GM12878 (cell line): ENCODE results near the gene FNDC3A. TPM values are rescaled to one million over a fixed set of nuclear protein-coding genes. Genes with fewer than 3 reads are reported as not detected.

Experiments used
- ATAC-seq: fragments of 200-7000 bp; cut with Tn5 transposase; 3 replicates; pipeline ENCODE4 v1.9.1; 2020; ENCODE audit warnings: mild to moderate bottlenecking, moderate library complexity
- BruUV-seq: library from RNA; stranded (reverse); fragments of 400-500 nt; replicated peaks from 2 replicates; lab custom pipeline; 2021; lab: Mats Ljungman, UMichigan
- CTCF ChIA-PET: fragments of 300-600 bp; sonication (Branson Sonifier 250); formaldehyde crosslinking; extraction: SDS; loops from one replicate; lab custom pipeline; 2021; ENCODE audit warnings: inconsistent platforms; lab: Yijun Ruan, JAX
- POLR2A ChIA-PET: fragments of 350-600 bp; formaldehyde crosslinking; extraction: SDS; loops from one replicate; lab custom pipeline; 2021; ENCODE audit warnings: inconsistent platforms; lab: Charles Lee
- RAD21 ChIA-PET: fragments of 300-600 bp; sonication (Branson Sonifier 250); formaldehyde crosslinking; loops from one replicate; lab custom pipeline; 2023; ENCODE audit warnings: antibody characterized with exemption; ENCODE audit not compliant: unreplicated experiment; lab: Charles Lee
- SMC1A ChIA-PET: fragments of 300-600 bp; sonication (Branson Sonifier 250); formaldehyde crosslinking; loops from one replicate; lab custom pipeline; 2023; ENCODE audit not compliant: unreplicated experiment, uncharacterized antibody; lab: Charles Lee
- DNase-seq: peaks from one replicate; pipeline ENCODE4 v3.0.0-alpha.2; 2011; ENCODE audit warnings: low read depth, low spot score
- FAIRE-seq: peaks from 3 replicates; lab custom pipeline; 2011; peaks lifted over from hg19 to GRCh38; lab: Jason Lieb, UNC
- H2AFZ ChIP-seq: 2 replicates; pipeline ENCODE4 v1.6.0; 2011; ENCODE audit warnings: low read depth, low read length, control low read depth; ENCODE audit not compliant: control insufficient read depth
- H3K27ac ChIP-seq: 2 replicates; pipeline ENCODE4 v1.5.1; 2011; ENCODE audit warnings: control low read depth; ENCODE audit not compliant: control insufficient read depth, insufficient read depth
- H3K27me3 ChIP-seq, 2 experiments: replicated peaks in 1 of 2; 2 replicates each; pipeline versions ENCODE4 v1.6.0 to v1.6.1; 2011; ENCODE audit warnings: low read length in 1 of 2; ENCODE audit not compliant: control insufficient read depth in 2 of 2, insufficient read depth in 2 of 2
- H3K36me3 ChIP-seq, 2 experiments: 2 replicates each; pipeline ENCODE4 v1.5.1; 2011; ENCODE audit warnings: low read length in 1 of 2; ENCODE audit not compliant: control insufficient read depth in 2 of 2, insufficient read depth in 2 of 2
- H3K4me1 ChIP-seq: 2 replicates; pipeline ENCODE4 v1.6.1; 2011; ENCODE audit warnings: mild to moderate bottlenecking, low read length, moderate library complexity, mixed read lengths; ENCODE audit not compliant: control insufficient read depth, insufficient read depth
- H3K4me2 ChIP-seq: 2 replicates; pipeline ENCODE4 v1.6.0; 2011; ENCODE audit warnings: control low read depth; ENCODE audit not compliant: control insufficient read depth, insufficient read depth
- H3K4me3 ChIP-seq: fragments of 200-600 bp; sonication (generic); 2 replicates; pipeline ENCODE4 v1.5.1; 2016
- H3K79me2 ChIP-seq: 2 replicates; pipeline ENCODE4 v1.6.0; 2011; ENCODE audit warnings: low read length; ENCODE audit not compliant: control insufficient read depth, insufficient read depth
- H3K9ac ChIP-seq: 2 replicates; pipeline ENCODE4 v1.8.0; 2011; ENCODE audit warnings: low read length, control low read depth, mixed read lengths; ENCODE audit not compliant: control insufficient read depth, insufficient read depth
- H3K9me3 ChIP-seq: replicated peaks from 3 replicates; pipeline ENCODE4 v1.5.1; 2011; ENCODE audit warnings: mild to moderate bottlenecking, low read length; ENCODE audit not compliant: control insufficient read depth, insufficient read depth
- H4K20me1 ChIP-seq: 2 replicates; pipeline ENCODE4 v1.6.0; 2011; ENCODE audit not compliant: control insufficient read depth, insufficient read depth
- CREB1 ChIP-seq: IDR thresholded peaks from 2 replicates; pipeline ENCODE4 v1.6.1; 2012; ENCODE audit warnings: low read depth, mild to moderate bottlenecking, inconsistent platforms
- DPF2 ChIP-seq: fragments of 450-650 bp; IDR thresholded peaks from 2 replicates; pipeline ENCODE4 v1.6.1; 2017; ENCODE audit warnings: mild to moderate bottlenecking
- E4F1 ChIP-seq: fragments of 450-650 bp; IDR thresholded peaks from 2 replicates; pipeline ENCODE4 v1.6.1; 2018; ENCODE audit warnings: borderline replicate concordance, mild to moderate bottlenecking; ENCODE audit not compliant: partially characterized antibody
- FOS ChIP-seq: IDR thresholded peaks from 3 replicates; pipeline ENCODE4 v1.6.1; 2011; ENCODE audit warnings: borderline replicate concordance; ENCODE audit not compliant: insufficient read length; ENCODE audit errors: extremely low read depth
- JUNB ChIP-seq: IDR thresholded peaks from 2 replicates; pipeline ENCODE4 v1.6.1; 2016; ENCODE audit warnings: antibody characterized with exemption, mild to moderate bottlenecking
- MTA2 ChIP-seq: fragments of 450-650 bp; IDR thresholded peaks from 2 replicates; pipeline ENCODE4 v1.6.1; 2016; ENCODE audit warnings: low read depth, mild to moderate bottlenecking, moderate library complexity
- MXI1 ChIP-seq: fragments of 150-350 bp; IDR thresholded peaks from 2 replicates; pipeline ENCODE4 v1.6.1; 2011; ENCODE audit warnings: low read depth, mild to moderate bottlenecking, inconsistent platforms, low read length, improper control_type of control experiment
- NFIC ChIP-seq: IDR thresholded peaks from 2 replicates; pipeline ENCODE4 v1.6.1; 2012; ENCODE audit warnings: low read depth, mild to moderate bottlenecking, inconsistent platforms, low read length, moderate library complexity
- NR2C1 ChIP-seq: fragments of 450-650 bp; IDR thresholded peaks from 2 replicates; pipeline ENCODE4 v1.6.1; 2017; ENCODE audit warnings: antibody characterized with exemption, mild to moderate bottlenecking, moderate library complexity
- POLR2A ChIP-seq: IDR thresholded peaks from 2 replicates; pipeline ENCODE4 v1.6.1; 2011; ENCODE audit warnings: low read depth, mild to moderate bottlenecking, low read length
- RBBP5 ChIP-seq: fragments of 200-600 bp; sonication (generic); conservative IDR thresholded peaks from 2 replicates; pipeline ENCODE4 v1.6.1; 2016
- STAT3 ChIP-seq: IDR thresholded peaks from 2 replicates; pipeline ENCODE4 v1.6.1; 2011; ENCODE audit warnings: low read depth, low read length, improper control_type of control experiment
- TARDBP ChIP-seq: IDR thresholded peaks from 2 replicates; pipeline ENCODE4 v1.6.1; 2016; ENCODE audit warnings: borderline replicate concordance
- TCF3 ChIP-seq: IDR thresholded peaks from 2 replicates; pipeline ENCODE4 v1.6.1; 2012; ENCODE audit warnings: low read depth, mild to moderate bottlenecking, low read length, borderline replicate concordance; ENCODE audit not compliant: insufficient read depth
- YBX1 ChIP-seq: fragments of 450-650 bp; IDR thresholded peaks from 2 replicates; pipeline ENCODE4 v1.6.1; 2016; ENCODE audit warnings: antibody characterized with exemption
- ZNF207 ChIP-seq: fragments of 450-650 bp; IDR thresholded peaks from 2 replicates; pipeline ENCODE4 v1.6.1; 2014; ENCODE audit warnings: antibody characterized with exemption, mild to moderate bottlenecking, borderline replicate concordance
- ZNF24 ChIP-seq: fragments of 450-650 bp; IDR thresholded peaks from 2 replicates; pipeline ENCODE4 v1.6.1; 2017; ENCODE audit warnings: antibody characterized with exemption, mild to moderate bottlenecking
- ZNF622 ChIP-seq: fragments of 450-650 bp; IDR thresholded peaks from 2 replicates; pipeline ENCODE4 v1.6.1; 2017; ENCODE audit warnings: mild to moderate bottlenecking, inconsistent platforms
- WGBS: methylation state at CpG from one replicate; pipeline ENCODE4 v1.1.6; 2016; ENCODE audit warnings: low lambda C conversion rate; ENCODE audit not compliant: insufficient replicate concordance, insufficient coverage; ENCODE audit errors: missing lambda C conversion rate; 5-methylcytosine and 5-hydroxymethylcytosine counted together
- in situ Hi-C: fragments of 300-500 bp; cut with MboI; formaldehyde crosslinking; loops from 9 replicates; pipeline ENCODE4 v1.14.3; 2018; ENCODE audit warnings: mixed read lengths
- intact Hi-C: fragments of 100-400 bp; cut with micrococcal nuclease; formaldehyde crosslinking; loops from one replicate; pipeline ENCODE4 v1.14.2; 2022; ENCODE audit not compliant: unreplicated experiment
- polyA plus RNA-seq, 11 experiments: library from polyadenylated mRNA; depleted of rRNA in 4 of 11; unstranded in 6 of 11; stranded (reverse) in 5 of 11; fragments of >200 nt; fragmentation: Nextera tagmentation in 4 of 11; fragmentation: Illumina TruSeq in 1 of 11; extraction: Ambion mirVana in 4 of 11; extraction: Trizol in 1 of 11; gene quantifications; 1 replicate in 1 of 11; 2 replicates in 10 of 11; pipeline versions ENCODE4 v1.2.1 to v1.2.3, GENCODE V29; 2011 to 2016; ENCODE audit warnings: inconsistent platforms in 2 of 11, missing spikeins in 2 of 11, low read depth in 1 of 11
- total RNA-seq, 4 experiments: library from RNA; depleted of rRNA in 3 of 4; stranded (reverse); fragments of >200 nt in 3 of 4; fragmentation: Illumina TruSeq in 1 of 4; extraction: Trizol in 1 of 4; gene quantifications; 2 replicates each; pipeline versions ENCODE4 v1.2.1 to v1.2.3, GENCODE V29; 2013 to 2021
- TF ChIP-seq, protein P1 (sequence below): fragments of 450-650 bp; IDR thresholded peaks from 2 replicates; pipeline ENCODE4 v1.6.1; 2017; ENCODE audit warnings: mild to moderate bottlenecking
- TF ChIP-seq, protein P2 (sequence below): IDR thresholded peaks from 2 replicates; pipeline ENCODE4 v1.6.1; 2011; ENCODE audit warnings: low read depth, mild to moderate bottlenecking, low read length, moderate library complexity, borderline replicate concordance; ENCODE audit errors: extremely low read depth

Gene FNDC3A
- total and polyA plus RNA-seq, 10 of the 15 experiments (the other 5 are each of a cell fraction or from before 2014, with no cell fraction given) = 6.3 to 46.4 (median 22.8) TPM

GRCh38 chr13:49190901-49191300 is 215.2 kb downstream of the FNDC3A start:
- no TSS peak for BruUV-seq
- no peak for FAIRE-seq
- 93% methylated on average over 2 of the region's 2 CpGs for WGBS
- Histone ChIP-seq H2AFZ (no peak overlapping the region), H3K4me3 (no peak overlapping the region), H3K4me1 (no peaks in the 10 kb centered on the region), H3K27ac (no peak overlapping the region), H3K4me2 (no peak overlapping the region), H3K36me3 (peaks cover 1 to 19% of the 10 kb centered on the region in 2 experiments; a peak in 2 of 4 replicates), H3K9me3 (no peaks in the 10 kb centered on the region), H4K20me1 (no peaks in the 10 kb centered on the region), H3K9ac (no peak overlapping the region), H3K27me3 (no peaks in the 10 kb centered on the region), H3K79me2 (no peaks in the 10 kb centered on the region)
- CTCF ChIA-PET = no interaction called here
- no peak for TF ChIP-seq ZNF622
- no peak for TF ChIP-seq NR2C1
- TF ChIP-seq FOS = no peak
- no peak for TF ChIP-seq DPF2
- no peak for TF ChIP-seq TARDBP
- TF ChIP-seq, protein P1, sequence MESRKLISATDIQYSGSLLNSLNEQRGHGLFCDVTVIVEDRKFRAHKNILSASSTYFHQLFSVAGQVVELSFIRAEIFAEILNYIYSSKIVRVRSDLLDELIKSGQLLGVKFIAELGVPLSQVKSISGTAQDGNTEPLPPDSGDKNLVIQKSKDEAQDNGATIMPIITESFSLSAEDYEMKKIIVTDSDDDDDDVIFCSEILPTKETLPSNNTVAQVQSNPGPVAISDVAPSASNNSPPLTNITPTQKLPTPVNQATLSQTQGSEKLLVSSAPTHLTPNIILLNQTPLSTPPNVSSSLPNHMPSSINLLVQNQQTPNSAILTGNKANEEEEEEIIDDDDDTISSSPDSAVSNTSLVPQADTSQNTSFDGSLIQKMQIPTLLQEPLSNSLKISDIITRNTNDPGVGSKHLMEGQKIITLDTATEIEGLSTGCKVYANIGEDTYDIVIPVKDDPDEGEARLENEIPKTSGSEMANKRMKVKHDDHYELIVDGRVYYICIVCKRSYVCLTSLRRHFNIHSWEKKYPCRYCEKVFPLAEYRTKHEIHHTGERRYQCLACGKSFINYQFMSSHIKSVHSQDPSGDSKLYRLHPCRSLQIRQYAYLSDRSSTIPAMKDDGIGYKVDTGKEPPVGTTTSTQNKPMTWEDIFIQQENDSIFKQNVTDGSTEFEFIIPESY = no peak
- no peak for TF ChIP-seq YBX1
- TF ChIP-seq TCF3 = no peak
- no peak for TF ChIP-seq MXI1
- TF ChIP-seq CREB1 = no peak
- no peak for TF ChIP-seq POLR2A
- TF ChIP-seq E4F1 = no peak
- no peak for TF ChIP-seq JUNB
- TF ChIP-seq NFIC = no peak
- no peak for TF ChIP-seq ZNF24
- no peak for TF ChIP-seq STAT3
- TF ChIP-seq, protein P2, sequence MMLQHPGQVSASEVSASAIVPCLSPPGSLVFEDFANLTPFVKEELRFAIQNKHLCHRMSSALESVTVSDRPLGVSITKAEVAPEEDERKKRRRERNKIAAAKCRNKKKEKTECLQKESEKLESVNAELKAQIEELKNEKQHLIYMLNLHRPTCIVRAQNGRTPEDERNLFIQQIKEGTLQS = no peak
- TF ChIP-seq ZNF207 = no peak
- TF ChIP-seq MTA2 = no peak
- TF ChIP-seq RBBP5 = no peak
- intact Hi-C loops (no loop called here), in situ Hi-C loops (no loop called here)
- ATAC-seq = no peak
- RAD21 ChIA-PET = no interaction called here
- DNase-seq = no peak
- SMC1A ChIA-PET = interaction anchor here (1.0 to 1.7 kb wide), 3 partner anchors 8 to 15 kb away, joined by 3 to 4 read pairs (median 3); no protein-coding TSS in a partner anchor
- POLR2A ChIA-PET = no interaction called here
